AG04449 (cell line): ENCODE data around the gene PAIP2.
A peak's percentile ranks its signal among the peaks of the same experiment; 100 is the strongest.
"Not testable (repeated sequence)": the region's sequence is repeated elsewhere in the genome, so short reads cannot be mapped to it uniquely, and the experiment has no call there.

Experiments used
- CTCF ChIA-PET: fragments of 350-600 bp; formaldehyde crosslinking; extraction: SDS; loops from one replicate; lab custom pipeline; 2021; ENCODE audit warnings: antibody characterized with exemption; lab: Yijun Ruan, JAX
- POLR2A ChIA-PET: fragments of 400-600, 350-600 bp; formaldehyde crosslinking; extraction: SDS; loops from one replicate; lab custom pipeline; 2020; ENCODE audit warnings: antibody characterized with exemption, inconsistent platforms; lab: Yijun Ruan, JAX
- DNase-seq: peaks from one replicate; pipeline ENCODE4 v3.0.0-alpha.2; 2010; ENCODE audit warnings: low read depth, low spot score
- H3K4me3 ChIP-seq: 2 replicates; pipeline ENCODE4 v1.5.1; 2011; ENCODE audit warnings: low read depth, mild to moderate bottlenecking, control low read depth, low read length
- TF ChIP-seq, protein P1 (sequence below): IDR thresholded peaks from one replicate; pipeline ENCODE4 v1.5.1; 2011; ENCODE audit warnings: mild to moderate bottlenecking, moderate library complexity, low read length, control low read depth, inconsistent platforms; ENCODE audit not compliant: insufficient read depth; ENCODE audit errors: missing control alignments

The PAIP2 gene

DNA sequence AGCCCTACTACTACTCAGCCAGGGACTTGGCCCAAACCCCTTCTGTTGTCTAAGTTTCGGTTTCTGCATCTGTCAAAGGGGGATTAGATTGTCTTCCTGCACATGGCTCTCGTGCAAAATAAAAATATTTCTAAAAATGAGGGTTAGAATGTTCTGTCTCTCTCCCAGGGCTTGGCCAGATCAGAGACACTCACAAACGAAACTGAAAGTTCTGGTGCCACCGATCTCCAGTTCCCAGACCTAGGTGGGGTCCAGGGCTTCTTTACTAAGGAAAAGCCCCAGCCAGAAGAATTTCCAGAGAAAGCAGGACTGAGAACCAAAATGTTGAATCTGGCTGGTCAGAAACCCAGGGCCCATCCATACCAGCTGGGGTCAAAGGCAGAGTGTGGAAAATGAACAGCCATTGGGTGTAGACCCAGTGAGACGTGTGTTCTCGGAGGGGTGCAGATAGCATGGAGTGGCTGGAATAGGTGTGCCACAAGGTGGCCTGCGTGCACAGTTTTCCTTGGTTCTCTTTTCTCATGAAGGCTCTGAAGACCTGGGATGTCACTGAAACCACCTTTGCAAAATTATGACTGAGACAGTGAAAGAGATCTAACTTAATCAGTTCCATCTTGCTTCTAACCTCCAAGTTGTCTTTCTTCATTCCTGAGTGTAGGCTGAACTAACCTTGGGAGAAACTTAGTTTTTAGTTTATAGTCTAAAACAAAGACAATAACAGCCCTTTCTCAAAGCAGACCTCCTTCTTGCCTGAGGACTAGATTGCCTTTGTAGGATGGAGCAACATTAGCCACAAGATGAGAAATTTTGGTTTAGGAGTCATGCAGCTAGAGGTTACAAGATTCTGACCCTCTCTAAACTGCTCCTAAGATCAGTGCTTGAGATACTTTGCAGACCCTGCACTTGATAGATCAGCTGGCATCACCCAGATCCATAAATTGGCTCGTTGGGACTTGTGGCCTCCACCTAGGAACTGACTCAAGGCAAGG is 43.7 kb downstream of the PAIP2 start:
- TF ChIP-seq, protein P1, sequence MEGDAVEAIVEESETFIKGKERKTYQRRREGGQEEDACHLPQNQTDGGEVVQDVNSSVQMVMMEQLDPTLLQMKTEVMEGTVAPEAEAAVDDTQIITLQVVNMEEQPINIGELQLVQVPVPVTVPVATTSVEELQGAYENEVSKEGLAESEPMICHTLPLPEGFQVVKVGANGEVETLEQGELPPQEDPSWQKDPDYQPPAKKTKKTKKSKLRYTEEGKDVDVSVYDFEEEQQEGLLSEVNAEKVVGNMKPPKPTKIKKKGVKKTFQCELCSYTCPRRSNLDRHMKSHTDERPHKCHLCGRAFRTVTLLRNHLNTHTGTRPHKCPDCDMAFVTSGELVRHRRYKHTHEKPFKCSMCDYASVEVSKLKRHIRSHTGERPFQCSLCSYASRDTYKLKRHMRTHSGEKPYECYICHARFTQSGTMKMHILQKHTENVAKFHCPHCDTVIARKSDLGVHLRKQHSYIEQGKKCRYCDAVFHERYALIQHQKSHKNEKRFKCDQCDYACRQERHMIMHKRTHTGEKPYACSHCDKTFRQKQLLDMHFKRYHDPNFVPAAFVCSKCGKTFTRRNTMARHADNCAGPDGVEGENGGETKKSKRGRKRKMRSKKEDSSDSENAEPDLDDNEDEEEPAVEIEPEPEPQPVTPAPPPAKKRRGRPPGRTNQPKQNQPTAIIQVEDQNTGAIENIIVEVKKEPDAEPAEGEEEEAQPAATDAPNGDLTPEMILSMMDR: no peak
- no peak for DNase-seq
- ChIA-PET POLR2A (no interaction called here), CTCF (no interaction called here)
- H3K4me3 ChIP-seq: no peak overlapping the region

DNA sequence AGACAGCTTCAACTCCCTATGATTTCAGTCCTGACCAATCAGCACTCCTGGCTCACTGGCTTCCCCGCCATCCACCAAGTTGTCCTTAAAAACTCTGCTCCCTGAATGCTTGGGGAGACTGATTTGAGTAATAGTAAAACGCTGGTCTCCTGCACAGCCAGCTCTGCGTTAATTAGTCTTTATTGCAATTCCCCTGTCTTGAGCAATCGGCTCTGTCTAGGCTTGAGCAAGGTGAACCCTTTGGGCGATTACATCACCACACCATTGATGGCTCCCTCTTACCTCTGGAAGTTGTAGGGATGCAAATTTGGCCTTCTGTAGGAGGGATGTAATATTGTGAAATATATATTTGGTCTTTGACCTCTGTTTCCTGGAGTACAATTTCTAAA is 44.4 kb downstream of the PAIP2 start:
- DNase-seq: no peak
- H3K4me3 ChIP-seq: no peak overlapping the region
- POLR2A ChIA-PET: no interaction called here
- TF ChIP-seq, protein P1: no peak
- CTCF ChIA-PET: interaction anchor here (0.9 kb wide), 1 partner anchor 132 kb away, joined by 3 read pairs; no protein-coding TSS in a partner anchor

- CTCF ChIA-PET: interaction anchor here (0.9 to 1.4 kb wide), 2 partner anchors 24 to 131 kb away, joined by 3 to 4 read pairs; no protein-coding TSS in a partner anchor
- POLR2A ChIA-PET, H3K4me3 ChIP-seq: not testable (repeated sequence)
Observed at GRCh38 chr5:139386956-139387355, 45.3 kb downstream of the PAIP2 start.

DNA sequence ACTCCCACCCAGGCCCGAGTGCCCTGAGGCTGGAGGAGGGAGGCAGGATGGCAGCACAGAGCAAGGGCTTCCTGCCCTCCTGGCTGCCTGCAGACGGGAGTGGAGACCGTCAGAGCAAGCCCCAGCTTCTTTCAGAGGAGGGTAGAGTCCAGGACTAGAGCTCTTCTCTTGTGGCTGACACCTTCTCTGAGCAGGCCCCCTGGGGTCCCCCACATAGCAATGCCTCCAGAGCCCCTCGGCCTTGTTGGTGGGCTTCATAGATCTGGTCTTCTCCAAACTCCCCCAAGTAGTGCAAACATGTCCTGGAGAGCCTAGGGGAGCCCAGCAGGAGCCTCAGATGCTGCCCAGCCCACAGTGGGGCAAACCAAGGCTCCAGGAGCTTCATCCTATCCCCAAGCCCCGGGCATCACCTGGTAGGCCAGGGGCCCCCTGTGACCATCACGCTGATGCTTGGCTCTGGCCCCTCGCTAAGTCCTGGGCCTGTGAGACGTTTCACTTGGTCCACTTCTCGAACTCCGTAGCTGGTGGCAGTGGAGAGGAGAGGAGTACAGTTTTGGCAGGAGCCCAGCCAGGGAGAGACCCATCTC is 46.0 kb downstream of the PAIP2 start:
- TF ChIP-seq, protein P1: no peak
- POLR2A ChIA-PET: no interaction called here
- CTCF ChIA-PET: interaction anchor here (1.4 kb wide), 1 partner anchor 24 kb away, joined by 4 read pairs; no protein-coding TSS in a partner anchor
- no peak overlapping the region for H3K4me3 ChIP-seq
- DNase-seq: no peak

More at GRCh38 chr5:139386956-139387355, 45.3 kb downstream of the PAIP2 start:
- DNase-seq: not testable (repeated sequence)

- DNase-seq: no peak
- TF ChIP-seq, protein P1: no peak
- H3K4me3 ChIP-seq: peak overlapping the region; percentile 6
- ChIA-PET CTCF (interaction anchor here (0.8 to 1.4 kb wide), 2 partner anchors 15 to 23 kb away, joined by 3 to 4 read pairs; partner anchors contain the start of gene SPATA24), POLR2A (no interaction called here)
Observed at GRCh38 chr5:139388198-139388821, 46.7 kb downstream of the PAIP2 start.

DNA sequence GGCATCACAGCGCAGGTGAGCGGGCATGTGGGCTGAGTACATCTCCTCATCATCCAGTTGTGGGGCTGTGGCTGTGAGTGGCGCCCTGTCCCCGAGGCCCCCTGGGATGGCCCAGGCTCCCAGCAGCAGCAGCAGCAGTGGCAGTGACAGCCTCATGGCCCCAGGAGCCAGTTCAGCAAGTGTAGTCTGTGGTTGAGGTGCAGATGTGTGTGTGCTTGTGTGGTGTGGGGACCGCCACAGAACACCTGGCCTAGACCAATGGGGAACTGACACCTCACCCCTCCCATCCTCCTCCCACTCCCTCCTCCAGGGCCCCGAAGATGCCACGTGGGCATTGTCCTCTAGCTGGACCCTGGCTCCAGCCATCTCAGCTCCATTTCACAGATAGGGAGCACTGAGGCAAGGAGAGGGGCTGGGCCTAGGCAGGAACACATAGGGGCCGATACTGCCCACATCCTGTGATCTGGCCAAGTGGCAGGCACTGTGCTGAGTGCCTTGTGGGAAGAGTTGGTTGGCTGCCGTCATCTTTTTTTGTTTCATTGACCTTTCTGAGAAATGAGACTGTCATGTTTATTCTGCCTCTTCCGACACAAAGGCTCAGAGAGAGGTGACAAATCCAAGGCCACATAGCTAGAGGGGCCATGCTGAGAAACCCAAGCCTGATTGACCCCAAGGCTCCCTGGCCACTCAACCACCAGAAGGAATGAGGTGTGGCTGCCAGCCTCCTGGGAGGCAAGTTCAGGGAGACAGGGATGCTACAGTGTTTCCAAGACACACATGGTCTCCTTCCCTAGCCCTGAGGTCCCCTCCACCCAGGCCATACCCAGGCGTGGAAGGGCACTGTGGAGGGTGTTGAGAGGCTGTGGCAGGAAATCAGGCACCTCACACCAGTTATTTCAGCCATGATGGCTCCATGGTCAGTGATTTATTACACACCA is 48.3 kb downstream of the PAIP2 start, which contains the start of gene MZB1:
Gene MZB1 (minus strand): TSS at position 213 of the 938 bp plus-strand sequence. CDS start 57 bp downstream, at position 156.
- POLR2A ChIA-PET: no interaction called here
- no peak for DNase-seq
- no peak within 1 kb of the TSS for H3K4me3 ChIP-seq
- CTCF ChIA-PET: interaction anchor here (0.6 to 1.4 kb wide), 2 partner anchors 10 to 15 kb away, joined by 3 to 4 read pairs; no protein-coding TSS in a partner anchor
- TF ChIP-seq, protein P1: no peak
